BE2C (cell line): ENCODE results near the gene HECTD2. TPM values are rescaled to one million over a fixed set of nuclear protein-coding genes. Genes with fewer than 3 reads are reported as not detected.
"Not testable (repeated sequence)": the region's sequence is repeated elsewhere in the genome, so short reads cannot be mapped to it uniquely, and the experiment has no call there.

Experiments used
- DNase-seq: peaks from one replicate; pipeline ENCODE4 v3.0.0-alpha.2; 2020
- H3K27me3 ChIP-seq: fragments of 250-450 bp; sonication (Bioruptor Pico); 2 replicates; pipeline ENCODE4 v1.5.1; 2020; ENCODE audit warnings: mild to moderate bottlenecking
- H3K36me3 ChIP-seq: fragments of 250-450 bp; sonication (Bioruptor Pico); 2 replicates; pipeline ENCODE4 v1.5.1; 2020; ENCODE audit warnings: mild to moderate bottlenecking
- H3K4me1 ChIP-seq: fragments of 250-450 bp; sonication (Bioruptor Pico); 2 replicates; pipeline ENCODE4 v1.5.1; 2020
- H3K4me3 ChIP-seq: 2 replicates; pipeline ENCODE4 v1.5.1; 2011; ENCODE audit warnings: low read depth, low read length
- H3K9me3 ChIP-seq: fragments of 250-450 bp; sonication (Bioruptor Pico); 2 replicates; pipeline ENCODE4 v1.5.1; 2020
- CTCF ChIP-seq: IDR thresholded peaks from 2 replicates; pipeline ENCODE4 v1.5.1; 2012; ENCODE audit warnings: mild to moderate bottlenecking, low read depth, low read length
- polyA plus RNA-seq: library from polyadenylated mRNA; unstranded; fragments of >200 nt; gene quantifications from one replicate; pipeline ENCODE4 v1.2.1, GENCODE V29; 2012; ENCODE audit warnings: low read depth, missing spikeins; ENCODE audit not compliant: insufficient read length, insufficient read depth

HECTD2 gene
- polyA plus RNA-seq, result 5.7 TPM

- no peaks in the 10 kb centered on the region for H3K9me3 ChIP-seq
- H3K4me3 ChIP-seq, result peak within 1 kb of the TSS; percentile 92
- H3K27me3 ChIP-seq, result no peaks in the 10 kb centered on the region
- H3K4me1 ChIP-seq, result no peaks in the 10 kb centered on the region; the same call in none of the 2 replicates
- peak; percentile 84 for DNase-seq
- TF ChIP-seq CTCF, result no peak
- no peaks in the 10 kb centered on the region for H3K36me3 ChIP-seq
These were observed at the start of gene HECTD2 for GRCh38 chr10:91409869-91410637. TSS of gene HECTD2 (plus strand) at chr10:91410344. CDS start at chr10:91410439, 95 bp downstream.

- no peak overlapping the region for H3K4me3 ChIP-seq
- no peak for DNase-seq
- H3K9me3 ChIP-seq, result no peaks in the 10 kb centered on the region
- H3K27me3 ChIP-seq, result peaks cover 5% of the 10 kb centered on the region; the same call in 1 of the 2 replicates
- no peak for TF ChIP-seq CTCF
- no peaks in the 10 kb centered on the region for H3K4me1 ChIP-seq
- no peaks in the 10 kb centered on the region for H3K36me3 ChIP-seq
These were observed 49.7 kb upstream of the HECTD2 start for GRCh38 chr10:91360461-91360860.

- H3K4me1 ChIP-seq, H3K4me3 ChIP-seq, H3K9me3 ChIP-seq, H3K27me3 ChIP-seq, DNase-seq, H3K36me3 ChIP-seq: not testable (repeated sequence)
These were observed 44.6 kb upstream of the HECTD2 start for GRCh38 chr10:91365519-91365918.

- no peaks in the 10 kb centered on the region for H3K4me1 ChIP-seq
- H3K36me3 ChIP-seq, result no peaks in the 10 kb centered on the region
- no peak for TF ChIP-seq CTCF
- no peak overlapping the region for H3K4me3 ChIP-seq
- no peaks in the 10 kb centered on the region for H3K27me3 ChIP-seq
- no peaks in the 10 kb centered on the region for H3K9me3 ChIP-seq
- no peak for DNase-seq
These were observed 43.4 kb upstream of the HECTD2 start for GRCh38 chr10:91366704-91367103.

GRCh38 chr10:91367127-91367531 is 43.0 kb upstream of the HECTD2 start:
- H3K4me3 ChIP-seq, result no peak overlapping the region
- no peak for TF ChIP-seq CTCF
- no peaks in the 10 kb centered on the region for H3K36me3 ChIP-seq
- H3K27me3 ChIP-seq, result no peaks in the 10 kb centered on the region
- no peak for DNase-seq
- H3K9me3 ChIP-seq, result no peaks in the 10 kb centered on the region
- no peaks in the 10 kb centered on the region for H3K4me1 ChIP-seq

- Histone ChIP-seq H3K36me3 (no peaks in the 10 kb centered on the region), H3K27me3 (no peaks in the 10 kb centered on the region), H3K9me3 (no peaks in the 10 kb centered on the region), H3K4me3 (no peak overlapping the region), H3K4me1 (no peaks in the 10 kb centered on the region)
- TF ChIP-seq CTCF, result no peak
- DNase-seq, result no peak
These were observed 42.6 kb upstream of the HECTD2 start for GRCh38 chr10:91367558-91367957.
